ENCODE measurements around the gene MBD5.

- TF ChIP-seq CTCF (IDR thresholded peaks at IDR 0.05) = no peak
- TF ChIP-seq POLR2A (IDR thresholded peaks at IDR 0.05) = no peak
These were observed 511.0 kb downstream of the MBD5 start for GRCh38 chr2:148531669-148532428.

All from Peyer's patch (tissue), 4 donors.